Panc1 (cell line): Measurements from ENCODE around the gene DOCK3.
"Not testable (repeated sequence)": the region's sequence is repeated elsewhere in the genome, so short reads cannot be mapped to it uniquely, and the experiment has no call there.

Source experiments
- SIN3A ChIP-seq: IDR thresholded peaks from 2 replicates; pipeline ENCODE4 v1.6.1; 2012; ENCODE audit warnings: low read depth, mild to moderate bottlenecking, low read length, moderate library complexity, borderline replicate concordance; ENCODE audit not compliant: insufficient read depth
- TCF7L2 ChIP-seq: IDR thresholded peaks from 2 replicates; pipeline ENCODE4 v1.6.1; 2011; ENCODE audit warnings: mild to moderate bottlenecking, low read depth, low read length, inconsistent platforms
- TF ChIP-seq, protein P1 (sequence below): fragments of 450-650 bp; IDR thresholded peaks from 2 replicates; pipeline ENCODE4 v1.5.1; 2017; ENCODE audit warnings: mild to moderate bottlenecking
- TF ChIP-seq, protein P2 (sequence below), 2 experiments: IDR thresholded peaks; 2 replicates each; pipeline ENCODE4 v1.6.1; 2011 to 2012; ENCODE audit warnings: low read depth in 2 of 2, control low read depth in 1 of 2, low read length in 1 of 2, mild to moderate bottlenecking in 1 of 2, moderate library complexity in 1 of 2; ENCODE audit not compliant: insufficient read depth in 1 of 2

- TF ChIP-seq, protein P1, sequence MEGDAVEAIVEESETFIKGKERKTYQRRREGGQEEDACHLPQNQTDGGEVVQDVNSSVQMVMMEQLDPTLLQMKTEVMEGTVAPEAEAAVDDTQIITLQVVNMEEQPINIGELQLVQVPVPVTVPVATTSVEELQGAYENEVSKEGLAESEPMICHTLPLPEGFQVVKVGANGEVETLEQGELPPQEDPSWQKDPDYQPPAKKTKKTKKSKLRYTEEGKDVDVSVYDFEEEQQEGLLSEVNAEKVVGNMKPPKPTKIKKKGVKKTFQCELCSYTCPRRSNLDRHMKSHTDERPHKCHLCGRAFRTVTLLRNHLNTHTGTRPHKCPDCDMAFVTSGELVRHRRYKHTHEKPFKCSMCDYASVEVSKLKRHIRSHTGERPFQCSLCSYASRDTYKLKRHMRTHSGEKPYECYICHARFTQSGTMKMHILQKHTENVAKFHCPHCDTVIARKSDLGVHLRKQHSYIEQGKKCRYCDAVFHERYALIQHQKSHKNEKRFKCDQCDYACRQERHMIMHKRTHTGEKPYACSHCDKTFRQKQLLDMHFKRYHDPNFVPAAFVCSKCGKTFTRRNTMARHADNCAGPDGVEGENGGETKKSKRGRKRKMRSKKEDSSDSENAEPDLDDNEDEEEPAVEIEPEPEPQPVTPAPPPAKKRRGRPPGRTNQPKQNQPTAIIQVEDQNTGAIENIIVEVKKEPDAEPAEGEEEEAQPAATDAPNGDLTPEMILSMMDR, result not testable (repeated sequence)
- TF ChIP-seq SIN3A, TCF7L2: not testable (repeated sequence)
- TF ChIP-seq, protein P2, sequence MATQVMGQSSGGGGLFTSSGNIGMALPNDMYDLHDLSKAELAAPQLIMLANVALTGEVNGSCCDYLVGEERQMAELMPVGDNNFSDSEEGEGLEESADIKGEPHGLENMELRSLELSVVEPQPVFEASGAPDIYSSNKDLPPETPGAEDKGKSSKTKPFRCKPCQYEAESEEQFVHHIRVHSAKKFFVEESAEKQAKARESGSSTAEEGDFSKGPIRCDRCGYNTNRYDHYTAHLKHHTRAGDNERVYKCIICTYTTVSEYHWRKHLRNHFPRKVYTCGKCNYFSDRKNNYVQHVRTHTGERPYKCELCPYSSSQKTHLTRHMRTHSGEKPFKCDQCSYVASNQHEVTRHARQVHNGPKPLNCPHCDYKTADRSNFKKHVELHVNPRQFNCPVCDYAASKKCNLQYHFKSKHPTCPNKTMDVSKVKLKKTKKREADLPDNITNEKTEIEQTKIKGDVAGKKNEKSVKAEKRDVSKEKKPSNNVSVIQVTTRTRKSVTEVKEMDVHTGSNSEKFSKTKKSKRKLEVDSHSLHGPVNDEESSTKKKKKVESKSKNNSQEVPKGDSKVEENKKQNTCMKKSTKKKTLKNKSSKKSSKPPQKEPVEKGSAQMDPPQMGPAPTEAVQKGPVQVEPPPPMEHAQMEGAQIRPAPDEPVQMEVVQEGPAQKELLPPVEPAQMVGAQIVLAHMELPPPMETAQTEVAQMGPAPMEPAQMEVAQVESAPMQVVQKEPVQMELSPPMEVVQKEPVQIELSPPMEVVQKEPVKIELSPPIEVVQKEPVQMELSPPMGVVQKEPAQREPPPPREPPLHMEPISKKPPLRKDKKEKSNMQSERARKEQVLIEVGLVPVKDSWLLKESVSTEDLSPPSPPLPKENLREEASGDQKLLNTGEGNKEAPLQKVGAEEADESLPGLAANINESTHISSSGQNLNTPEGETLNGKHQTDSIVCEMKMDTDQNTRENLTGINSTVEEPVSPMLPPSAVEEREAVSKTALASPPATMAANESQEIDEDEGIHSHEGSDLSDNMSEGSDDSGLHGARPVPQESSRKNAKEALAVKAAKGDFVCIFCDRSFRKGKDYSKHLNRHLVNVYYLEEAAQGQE (IDR thresholded peaks at IDR 0.05; ENCODE audit: insufficient read depth in 1 of 2, low read depth in 2 of 2, low read length in 1 of 2), result not testable (repeated sequence)
These were observed 208.0 kb downstream of the DOCK3 start for GRCh38 chr3:50882733-50883132.
